ENCODE data around the gene CHN1. TPM values are rescaled to one million over a fixed set of nuclear protein-coding genes. Genes with fewer than 3 reads are reported as not detected.

CHN1 gene
- total RNA-seq, 1 donor from 2014 or later = 15.3 TPM

GRCh38 chr2:174873471-174873870 is 131.7 kb downstream of the CHN1 start:
- no peak for DNase-seq (ENCODE audit: low spot score)

GRCh38 chr2:174870787-174871186 is 134.4 kb downstream of the CHN1 start:
- DNase-seq (ENCODE audit: low spot score) = no peak

- DNase-seq (ENCODE audit: low spot score) = no peak
Measured at GRCh38 chr2:174868878-174869277, 136.3 kb downstream of the CHN1 start.

GRCh38 chr2:174866421-174866820 is 138.8 kb downstream of the CHN1 start:
- no peak for DNase-seq (ENCODE audit: low spot score)

GRCh38 chr2:174863183-174863582 is 142.0 kb downstream of the CHN1 start:
- DNase-seq (ENCODE audit: low spot score) = no peak

GRCh38 chr2:174859563-174860169 is 145.5 kb downstream of the CHN1 start:
- DNase-seq (ENCODE audit: low spot score) = no peak

GRCh38 chr2:174858745-174859144 is 146.4 kb downstream of the CHN1 start:
- no peak for DNase-seq (ENCODE audit: low spot score)

- no peak for DNase-seq (ENCODE audit: low spot score)
Measured at GRCh38 chr2:174856447-174856846, 148.7 kb downstream of the CHN1 start.

GRCh38 chr2:174846941-174847938 is 157.9 kb downstream of the CHN1 start:
- no peak for DNase-seq (ENCODE audit: low spot score)

- DNase-seq (ENCODE audit: low spot score) = no peak
Measured at GRCh38 chr2:174846218-174846617, 159.0 kb downstream of the CHN1 start.

- DNase-seq (ENCODE audit: low spot score) = no peak
Measured at GRCh38 chr2:174844295-174844708, 160.9 kb downstream of the CHN1 start.

GRCh38 chr2:174842496-174842895 is 162.7 kb downstream of the CHN1 start:
- DNase-seq (ENCODE audit: low spot score) = no peak

- no peak for DNase-seq (ENCODE audit: low spot score)
Measured at GRCh38 chr2:174841936-174842335, 163.2 kb downstream of the CHN1 start.

- DNase-seq (ENCODE audit: low spot score) = no peak
Measured at GRCh38 chr2:174841350-174841749, 163.8 kb downstream of the CHN1 start.

- no peak for DNase-seq (ENCODE audit: low spot score)
Measured at GRCh38 chr2:174840436-174840835, 164.7 kb downstream of the CHN1 start.

- DNase-seq (ENCODE audit: low spot score) = no peak
Measured at GRCh38 chr2:174839662-174840061, 165.5 kb downstream of the CHN1 start.

- DNase-seq (ENCODE audit: low spot score) = no peak
Measured at GRCh38 chr2:174836995-174837390, 168.2 kb downstream of the CHN1 start.

GRCh38 chr2:174836377-174836994 is 168.7 kb downstream of the CHN1 start:
- no peak for DNase-seq (ENCODE audit: low spot score)

- no peak for DNase-seq (ENCODE audit: low spot score)
Measured at GRCh38 chr2:174835797-174836255, 169.4 kb downstream of the CHN1 start.

GRCh38 chr2:174833737-174834136 is 171.4 kb downstream of the CHN1 start:
- DNase-seq (ENCODE audit: low spot score) = no peak

GRCh38 chr2:174830561-174830960 is 174.6 kb downstream of the CHN1 start:
- DNase-seq (ENCODE audit: low spot score) = no peak

GRCh38 chr2:174829550-174829949 is 175.6 kb downstream of the CHN1 start:
- DNase-seq (ENCODE audit: low spot score) = no peak
